NCI-H510A (cell line): Measurements from ENCODE around the gene RGPD6.
"Not testable (repeated sequence)": the region's sequence is repeated elsewhere in the genome, so short reads cannot be mapped to it uniquely, and the experiment has no call there.

Source experiments
- DNase-seq: peaks from one replicate; lab custom pipeline; 2025; lab: John Stamatoyannopoulos, UW

RGPD6 gene

DNA sequence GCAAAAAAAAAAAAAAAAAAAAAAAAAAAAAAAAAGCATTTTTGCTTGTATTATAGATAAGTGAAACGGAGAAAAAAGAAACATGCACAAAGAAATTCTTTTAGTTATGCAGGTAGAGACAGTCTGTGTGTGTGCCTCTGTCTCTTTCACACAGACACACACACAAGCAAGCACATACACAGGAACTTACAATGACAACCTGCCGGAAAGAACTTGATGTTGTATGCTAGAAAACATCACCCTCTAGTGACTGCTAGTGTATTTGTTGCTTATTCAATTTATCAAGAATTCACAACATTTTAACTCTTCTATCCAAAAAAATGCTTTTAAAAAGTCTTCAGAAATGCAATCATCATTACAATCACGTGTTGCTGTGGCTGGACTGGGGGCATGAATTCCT, 95.8 kb downstream of the RGPD6 start:
- DNase-seq = not testable (repeated sequence)

DNA sequence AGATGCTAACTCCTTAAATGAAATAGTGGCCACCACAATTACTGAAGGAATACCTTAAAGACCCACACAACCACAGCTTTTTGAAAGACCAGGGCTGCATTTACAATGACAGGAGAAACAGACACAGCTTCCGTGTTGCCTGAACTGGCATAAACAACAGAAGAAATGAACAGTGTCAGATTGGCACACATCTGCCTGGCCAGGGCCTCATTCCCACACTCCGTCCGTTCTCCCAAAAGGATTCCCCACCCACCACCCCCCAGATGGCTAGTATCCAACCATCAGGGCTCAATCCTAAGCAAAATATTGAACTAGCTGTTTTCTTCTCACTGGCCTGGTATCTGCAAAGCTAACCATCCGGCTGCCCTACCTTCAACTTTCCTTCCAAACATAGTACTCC, 96.9 kb downstream of the RGPD6 start:
- DNase-seq = not testable (repeated sequence)

DNA sequence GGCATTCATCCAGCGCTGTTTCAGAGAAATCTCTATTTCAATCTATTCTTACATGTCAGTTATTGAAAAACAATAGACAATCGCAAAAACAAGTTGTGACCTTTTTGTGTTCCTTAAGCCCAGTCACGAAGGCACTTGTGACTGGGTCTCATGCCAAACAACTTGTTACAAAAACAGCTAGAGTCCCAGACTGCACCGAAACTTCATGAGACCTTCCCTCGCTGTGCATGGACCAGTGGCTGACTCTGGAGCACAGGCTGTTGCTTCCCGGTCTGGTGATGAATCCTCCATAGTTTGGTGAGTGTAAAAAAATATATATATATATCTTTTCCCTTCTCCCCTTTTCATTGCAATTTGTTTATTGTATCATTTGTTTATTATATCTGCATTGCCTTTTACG, 99.7 kb downstream of the RGPD6 start:
- not testable (repeated sequence) for DNase-seq

DNA sequence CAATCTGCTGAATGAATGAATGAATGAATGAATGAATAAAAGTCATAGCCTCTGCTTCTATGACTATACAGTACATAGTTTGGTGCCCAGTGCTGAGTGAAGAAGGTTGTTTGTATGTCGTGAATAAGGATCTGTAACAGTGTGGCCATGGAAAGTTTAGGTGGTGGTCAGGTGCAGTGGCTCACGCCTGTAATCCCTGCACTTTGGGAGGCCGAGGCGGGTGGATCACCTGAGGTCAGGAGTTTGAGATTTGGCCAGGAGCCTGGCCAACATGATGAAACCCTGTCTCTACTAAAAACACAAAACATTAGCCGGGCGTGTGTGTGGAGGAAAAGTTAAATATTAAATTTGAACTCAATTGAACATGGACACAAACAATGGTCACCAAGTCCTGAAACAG, 100.1 kb downstream of the RGPD6 start:
- not testable (repeated sequence) for DNase-seq

DNA sequence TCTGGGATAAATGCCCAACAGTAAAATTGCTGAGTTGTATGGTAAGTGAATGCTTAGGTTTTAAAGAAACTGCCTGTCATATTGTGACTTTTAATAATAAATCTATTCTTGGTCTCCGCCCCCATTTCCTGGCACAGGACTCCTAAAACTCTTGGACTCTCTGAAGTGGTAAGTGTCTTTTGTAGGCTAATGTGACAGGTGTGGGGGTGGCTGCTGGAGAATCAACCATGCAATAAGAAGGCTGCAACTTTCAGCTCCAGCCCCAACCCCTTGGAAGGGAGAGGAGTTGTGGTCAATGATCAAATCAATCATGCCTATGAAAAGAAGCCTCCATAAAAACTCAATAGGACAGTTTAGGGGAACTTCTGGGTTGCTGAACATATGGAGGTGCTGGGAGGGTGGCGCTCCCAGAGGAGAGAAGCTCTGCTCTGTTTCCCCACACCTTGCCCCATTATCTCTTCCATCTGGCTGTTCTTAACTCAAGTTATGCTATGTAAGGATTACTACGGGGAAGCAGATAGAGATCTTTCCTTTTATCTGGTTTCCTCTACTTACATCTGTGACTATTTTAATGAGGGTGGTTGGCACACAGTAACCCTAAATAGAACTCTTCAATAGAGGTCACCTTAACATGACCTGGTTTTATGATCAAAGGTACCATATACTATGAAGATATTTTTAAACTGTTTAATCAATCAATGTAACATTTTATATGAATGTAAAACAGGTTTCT, 101.2 kb downstream of the RGPD6 start:
- DNase-seq = not testable (repeated sequence)

DNA sequence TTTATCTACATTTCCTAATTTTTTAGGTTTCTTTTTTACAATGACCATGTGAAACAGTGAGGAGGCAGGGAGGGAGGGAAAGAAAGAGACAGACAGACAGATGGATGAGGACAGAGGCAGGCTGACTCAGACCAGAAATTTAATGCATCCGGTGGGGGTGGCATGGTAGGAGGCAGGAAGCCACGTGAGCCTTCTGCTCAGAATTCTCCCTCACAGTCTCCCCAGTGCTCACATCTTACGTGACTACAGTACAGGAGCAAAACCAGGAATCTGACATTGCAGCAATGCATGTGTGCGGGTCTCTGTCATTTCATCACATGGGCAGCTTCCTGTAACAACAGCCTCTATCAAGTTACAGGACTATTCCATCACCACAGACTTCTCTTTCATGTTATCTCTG, 102.1 kb downstream of the RGPD6 start:
- not testable (repeated sequence) for DNase-seq

DNA sequence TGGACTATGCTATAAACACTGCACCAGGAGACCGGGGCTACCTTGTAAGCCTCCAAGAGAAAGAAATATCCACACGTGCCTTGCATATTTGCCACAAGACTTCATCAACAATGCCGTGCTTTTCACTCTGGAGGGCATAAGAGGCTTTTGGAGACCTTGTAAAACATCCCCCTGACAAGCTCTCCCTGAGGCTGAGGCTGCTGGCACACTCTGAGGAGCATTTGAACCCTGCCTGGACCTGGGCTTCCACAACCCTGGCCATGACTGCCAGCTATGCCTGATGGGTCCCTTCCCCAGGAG, 104.0 kb downstream of the RGPD6 start:
- DNase-seq = not testable (repeated sequence)

DNA sequence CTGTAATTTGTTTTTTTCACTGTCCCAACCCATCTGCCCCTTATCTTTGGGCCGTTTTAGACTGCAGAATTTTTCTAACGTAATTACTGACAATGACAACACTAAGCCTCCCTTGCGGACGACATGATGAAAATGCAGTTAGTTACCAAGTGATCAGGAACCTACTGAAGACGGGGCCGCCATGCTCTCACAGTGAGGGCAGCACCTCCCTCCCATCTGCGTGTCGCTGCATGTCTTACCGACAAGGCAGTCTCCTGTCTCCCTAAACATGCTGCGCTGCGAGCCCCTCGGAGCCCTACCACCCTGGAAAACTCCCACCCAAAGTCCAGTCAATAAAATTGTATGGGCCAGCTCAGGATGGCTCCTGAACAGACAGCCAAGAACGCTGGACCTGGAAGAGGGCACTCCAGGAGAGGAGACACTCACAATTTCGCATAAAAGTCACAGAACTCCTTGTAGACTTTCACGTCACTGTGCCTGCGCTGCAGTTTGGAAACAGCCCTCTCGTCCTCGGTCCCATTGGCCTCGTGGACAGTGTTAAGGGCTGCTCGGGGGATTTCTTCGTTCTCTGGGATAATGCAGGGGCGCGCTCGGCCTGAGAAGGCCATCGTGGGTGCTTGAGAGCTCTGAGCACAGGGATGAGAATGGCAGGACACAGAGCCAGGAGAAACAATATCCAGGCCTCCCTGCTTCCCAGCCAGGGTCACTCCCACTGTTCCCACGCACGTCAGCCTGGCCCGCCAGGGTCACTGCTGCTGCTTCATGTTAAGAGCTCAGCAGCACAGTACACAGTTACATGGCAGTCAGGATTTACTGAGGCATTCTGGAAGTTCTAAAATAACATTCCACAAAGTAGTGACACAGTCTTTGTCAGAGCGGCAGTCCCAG, 104.6 kb downstream of the RGPD6 start, which contains the start of gene LIMS4:
Gene LIMS4 (minus strand): TSS at position 646 of the 888 bp plus-strand sequence. CDS start 38 bp downstream, at position 608.
- not testable (repeated sequence) for DNase-seq

DNA sequence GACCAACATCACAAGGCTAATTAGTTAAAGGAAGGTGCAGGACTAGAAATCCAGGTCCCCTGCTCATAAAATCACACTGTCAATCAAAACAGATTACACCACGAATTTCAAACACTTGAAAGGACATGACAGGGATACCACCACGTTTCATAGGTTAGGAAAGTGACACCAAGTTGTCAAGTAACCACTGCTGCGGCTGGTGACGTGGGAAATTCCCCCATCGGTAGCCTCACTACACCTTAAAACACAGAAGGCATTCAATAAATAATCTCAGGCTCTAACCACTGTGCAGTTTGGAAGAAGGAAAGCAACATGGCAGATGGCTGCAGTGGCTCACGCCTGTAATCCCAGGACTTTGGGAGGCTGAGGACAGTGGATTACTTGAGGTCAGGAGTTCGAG, 108.1 kb downstream of the RGPD6 start:
- DNase-seq = not testable (repeated sequence)

DNA sequence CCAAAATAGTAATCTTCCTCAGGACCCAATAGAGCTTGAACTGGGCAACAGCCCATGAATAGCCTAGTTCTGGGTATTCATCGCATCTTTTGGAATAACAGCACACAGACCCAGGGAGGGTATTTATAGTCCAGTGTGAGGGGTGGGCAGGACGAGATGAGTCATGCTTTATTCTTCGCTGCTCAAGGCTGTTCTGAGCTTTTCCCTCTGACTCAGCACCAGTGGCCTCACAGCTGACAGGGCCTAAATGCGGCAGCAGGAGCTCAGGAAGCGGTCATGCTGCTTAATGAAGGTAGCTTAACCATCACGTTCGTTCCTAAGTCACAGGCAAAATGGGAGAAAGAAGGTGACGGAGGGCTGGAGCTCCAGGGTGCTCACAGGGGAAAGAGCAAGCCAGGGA, 111.7 kb downstream of the RGPD6 start:
- DNase-seq = not testable (repeated sequence)
